Muscle layer of colon (tissue), 2 donors: Measurements from ENCODE around the gene KLF12.
A peak's percentile ranks its signal among the peaks of the same experiment; 100 is the strongest.

Experiments
- H3K27ac ChIP-seq: one replicate; pipeline ENCODE4 v1.7.0; 2013; ENCODE audit warnings: low read depth, mild to moderate bottlenecking, low read length, moderate library complexity
- H3K27me3 ChIP-seq, 2 donors: one replicate each; pipeline ENCODE4 v1.7.0; 2013; ENCODE audit warnings: low read length in 2 of 2, mild to moderate bottlenecking in 2 of 2; ENCODE audit not compliant: insufficient read depth in 2 of 2, control insufficient read depth in 1 of 2
- H3K36me3 ChIP-seq: one replicate; pipeline ENCODE4 v1.7.0; 2013; ENCODE audit warnings: mild to moderate bottlenecking, low read length; ENCODE audit not compliant: insufficient read depth
- H3K4me1 ChIP-seq: one replicate; pipeline ENCODE4 v1.7.0; 2013; ENCODE audit warnings: mild to moderate bottlenecking, low read length; ENCODE audit not compliant: insufficient read depth
- H3K4me3 ChIP-seq, 2 donors: one replicate each; pipeline ENCODE4 v1.7.0; 2013; ENCODE audit warnings: low read length in 2 of 2, low read depth in 1 of 2, mild to moderate bottlenecking in 1 of 2, moderate library complexity in 1 of 2
- H3K9ac ChIP-seq: one replicate; pipeline ENCODE4 v1.7.0; 2013; ENCODE audit warnings: low read length
- H3K9me3 ChIP-seq: one replicate; pipeline ENCODE4 v1.7.0; 2013; ENCODE audit warnings: mild to moderate bottlenecking, low read length
- donor health status: abdominal sarcoma.
- donor health status: Adenocarcinoma of cecum.

KLF12 gene

GRCh38 chr13:74114641-74115040 lies 19.6 kb downstream of the KLF12 start:
- Histone ChIP-seq H3K9me3 (peaks cover 4% of the 10 kb centered on the region), H3K4me3 (no peak overlapping the region), H3K36me3 (no peaks in the 10 kb centered on the region), H3K9ac (no peak overlapping the region), H3K4me1 (peaks cover 12% of the 10 kb centered on the region), H3K27ac (no peak overlapping the region), H3K27me3 (no peaks in the 10 kb centered on the region)

GRCh38 chr13:74114202-74114601 lies 20.0 kb downstream of the KLF12 start:
- H3K36me3 ChIP-seq: no peaks in the 10 kb centered on the region
- peaks cover 4% of the 10 kb centered on the region for H3K9me3 ChIP-seq
- no peak overlapping the region for H3K9ac ChIP-seq
- H3K27ac ChIP-seq: no peak overlapping the region
- H3K4me3 ChIP-seq: no peak overlapping the region
- peaks cover 12% of the 10 kb centered on the region for H3K4me1 ChIP-seq
- no peaks in the 10 kb centered on the region for H3K27me3 ChIP-seq

- Histone ChIP-seq H3K4me3 (no peak overlapping the region), H3K27ac (peak overlapping the region; percentile 46), H3K36me3 (no peaks in the 10 kb centered on the region), H3K9ac (no peak overlapping the region), H3K27me3 (no peaks in the 10 kb centered on the region), H3K9me3 (no peaks in the 10 kb centered on the region), H3K4me1 (peaks cover 12% of the 10 kb centered on the region)
Measured at GRCh38 chr13:74111901-74112824, 22.0 kb downstream of the KLF12 start.

- Histone ChIP-seq H3K27me3 (no peaks in the 10 kb centered on the region), H3K4me1 (peaks cover 12% of the 10 kb centered on the region), H3K27ac (no peak overlapping the region), H3K9ac (no peak overlapping the region), H3K9me3 (no peaks in the 10 kb centered on the region), H3K4me3 (no peak overlapping the region), H3K36me3 (no peaks in the 10 kb centered on the region)
Measured at GRCh38 chr13:74111399-74111798, 22.8 kb downstream of the KLF12 start.

- no peak overlapping the region for H3K27ac ChIP-seq
- H3K36me3 ChIP-seq: no peaks in the 10 kb centered on the region
- peaks cover 12% of the 10 kb centered on the region for H3K4me1 ChIP-seq
- no peak overlapping the region for H3K9ac ChIP-seq
- H3K9me3 ChIP-seq: no peaks in the 10 kb centered on the region
- no peaks in the 10 kb centered on the region for H3K27me3 ChIP-seq
- no peak overlapping the region for H3K4me3 ChIP-seq
Measured at GRCh38 chr13:74110053-74110452, 24.2 kb downstream of the KLF12 start.

- Histone ChIP-seq H3K27me3 (no peaks in the 10 kb centered on the region), H3K36me3 (no peaks in the 10 kb centered on the region), H3K27ac (no peak overlapping the region), H3K9me3 (no peaks in the 10 kb centered on the region), H3K9ac (no peak overlapping the region), H3K4me3 (no peak overlapping the region), H3K4me1 (peaks cover 18% of the 10 kb centered on the region)
Measured at GRCh38 chr13:74107598-74107997, 26.6 kb downstream of the KLF12 start.

GRCh38 chr13:74105871-74106270 lies 28.3 kb downstream of the KLF12 start:
- Histone ChIP-seq H3K9ac (no peak overlapping the region), H3K27me3 (no peaks in the 10 kb centered on the region), H3K27ac (no peak overlapping the region), H3K9me3 (no peaks in the 10 kb centered on the region), H3K4me3 (no peak overlapping the region), H3K36me3 (no peaks in the 10 kb centered on the region), H3K4me1 (peaks cover 9% of the 10 kb centered on the region)

GRCh38 chr13:74104661-74105275 lies 29.4 kb downstream of the KLF12 start:
- Histone ChIP-seq H3K9me3 (no peaks in the 10 kb centered on the region), H3K36me3 (no peaks in the 10 kb centered on the region), H3K27me3 (no peaks in the 10 kb centered on the region), H3K4me1 (peaks cover 9% of the 10 kb centered on the region), H3K27ac (no peak overlapping the region), H3K9ac (no peak overlapping the region), H3K4me3 (no peak overlapping the region)

- Histone ChIP-seq H3K9ac (no peak overlapping the region), H3K4me1 (peaks cover 9% of the 10 kb centered on the region), H3K36me3 (no peaks in the 10 kb centered on the region), H3K27ac (no peak overlapping the region), H3K4me3 (no peak overlapping the region), H3K9me3 (no peaks in the 10 kb centered on the region), H3K27me3 (no peaks in the 10 kb centered on the region)
Measured at GRCh38 chr13:74103970-74104555, 30.1 kb downstream of the KLF12 start.

GRCh38 chr13:74103196-74103595 lies 31.0 kb downstream of the KLF12 start:
- peaks cover 9% of the 10 kb centered on the region for H3K4me1 ChIP-seq
- no peak overlapping the region for H3K27ac ChIP-seq
- no peaks in the 10 kb centered on the region for H3K9me3 ChIP-seq
- H3K9ac ChIP-seq: no peak overlapping the region
- no peaks in the 10 kb centered on the region for H3K27me3 ChIP-seq
- no peak overlapping the region for H3K4me3 ChIP-seq
- H3K36me3 ChIP-seq: no peaks in the 10 kb centered on the region

- no peaks in the 10 kb centered on the region for H3K27me3 ChIP-seq
- H3K27ac ChIP-seq: no peak overlapping the region
- H3K9me3 ChIP-seq: no peaks in the 10 kb centered on the region
- peaks cover 9% of the 10 kb centered on the region for H3K4me1 ChIP-seq
- H3K36me3 ChIP-seq: no peaks in the 10 kb centered on the region
- no peak overlapping the region for H3K9ac ChIP-seq
- no peak overlapping the region for H3K4me3 ChIP-seq
Measured at GRCh38 chr13:74102691-74103090, 31.5 kb downstream of the KLF12 start.
